Left hindlimb (tissue), 1 donor: Measurements from ENCODE around the gene ATP6V1F.
A peak's percentile ranks its signal among the peaks of the same experiment; 100 is the strongest.

Experiments
- DNase-seq: peaks from one replicate; pipeline ENCODE4 v3.0.0-alpha.2; 2018

Gene ATP6V1F

GRCh38 chr7:128884561-128885369 is 22.1 kb downstream of the ATP6V1F start:
- DNase-seq = peak; percentile 28

GRCh38 chr7:128885370-128886187 is 22.9 kb downstream of the ATP6V1F start:
- no peak for DNase-seq

- peak; percentile 26 for DNase-seq
These were observed 23.9 kb downstream of the ATP6V1F start for GRCh38 chr7:128886391-128887168.

GRCh38 chr7:128887169-128888038 is 24.7 kb downstream of the ATP6V1F start:
- DNase-seq = peak; percentile 20

GRCh38 chr7:128888039-128888755 is 25.5 kb downstream of the ATP6V1F start:
- DNase-seq = no peak

- DNase-seq = no peak
These were observed 26.1 kb downstream of the ATP6V1F start for GRCh38 chr7:128888756-128889095.

- DNase-seq = no peak
These were observed 26.5 kb downstream of the ATP6V1F start for GRCh38 chr7:128889121-128889520.

GRCh38 chr7:128890306-128891109 is 27.9 kb downstream of the ATP6V1F start:
- peak; percentile 38 for DNase-seq

GRCh38 chr7:128891110-128891941 is 28.7 kb downstream of the ATP6V1F start:
- peak; percentile 34 for DNase-seq

- DNase-seq = no peak
These were observed 29.2 kb downstream of the ATP6V1F start for GRCh38 chr7:128891942-128892269.

GRCh38 chr7:128892521-128893250 is 30.0 kb downstream of the ATP6V1F start:
- DNase-seq = peak; percentile 28

- DNase-seq = peak; percentile 15
These were observed 30.8 kb downstream of the ATP6V1F start for GRCh38 chr7:128893251-128894100.

GRCh38 chr7:128894101-128894440 is 31.4 kb downstream of the ATP6V1F start:
- no peak for DNase-seq

GRCh38 chr7:128895320-128895719 is 32.7 kb downstream of the ATP6V1F start:
- no peak for DNase-seq

- no peak for DNase-seq
These were observed 36.7 kb downstream of the ATP6V1F start for GRCh38 chr7:128899392-128899791.

- DNase-seq = no peak
These were observed 37.6 kb downstream of the ATP6V1F start for GRCh38 chr7:128900237-128900636.

GRCh38 chr7:128902761-128903585 is 40.3 kb downstream of the ATP6V1F start:
- no peak for DNase-seq
